ENCODE data around the gene CASK.

CASK gene

GRCh38 chrX:41561045-41561444, 362.3 kb downstream of the CASK start:
- H3K4me3 ChIP-seq (ENCODE audit: low read depth, low read length): no peak overlapping the region
- in situ Hi-C loops (cut with HindIII; ENCODE audit: low pct_ligation_motif_present, low sequenced_read_pairs): no loop called here

GRCh38 chrX:41559235-41560052, 363.9 kb downstream of the CASK start:
- in situ Hi-C loops (cut with HindIII; ENCODE audit: low pct_ligation_motif_present, low sequenced_read_pairs): no loop called here
- TF ChIP-seq CTCF (IDR thresholded peaks at IDR 0.05; ENCODE audit: low read depth, low read length, missing control alignments): no peak
- Histone ChIP-seq H3K27ac (peak overlapping the region; percentile 89), H3K36me3 (replicated peaks) (no peaks in the 10 kb centered on the region), H3K27me3 (replicated peaks) (no peaks in the 10 kb centered on the region), H3K4me3 (ENCODE audit: low read depth, low read length) (no peak overlapping the region)
- DNase-seq: peak; percentile 87

More at GRCh38 chrX:41561045-41561444, 362.3 kb downstream of the CASK start:
- peak; percentile 86 for DNase-seq
- no peak for TF ChIP-seq CTCF (IDR thresholded peaks at IDR 0.05; ENCODE audit: low read depth, low read length, missing control alignments)
- no peaks in the 10 kb centered on the region for H3K27me3 ChIP-seq (replicated peaks)
- H3K27ac ChIP-seq: peak overlapping the region; percentile 89
- no peaks in the 10 kb centered on the region for H3K36me3 ChIP-seq (replicated peaks)

- TF ChIP-seq CTCF (IDR thresholded peaks at IDR 0.05; ENCODE audit: low read depth, low read length, missing control alignments): peak; percentile 49
- Histone ChIP-seq H3K27me3 (replicated peaks) (no peaks in the 10 kb centered on the region), H3K36me3 (replicated peaks) (no peaks in the 10 kb centered on the region), H3K27ac (no peak overlapping the region), H3K4me3 (ENCODE audit: low read depth, low read length) (no peak overlapping the region)
- in situ Hi-C loops (cut with HindIII; ENCODE audit: low pct_ligation_motif_present, low sequenced_read_pairs): no loop called here
- no peak for DNase-seq
These were observed 364.8 kb downstream of the CASK start for GRCh38 chrX:41558531-41558930.

GRCh38 chrX:41556958-41557357, 366.4 kb downstream of the CASK start:
- in situ Hi-C loops (cut with HindIII; ENCODE audit: low pct_ligation_motif_present, low sequenced_read_pairs): no loop called here
- Histone ChIP-seq H3K27me3 (replicated peaks) (no peaks in the 10 kb centered on the region), H3K4me3 (ENCODE audit: low read depth, low read length) (no peak overlapping the region), H3K27ac (no peak overlapping the region), H3K36me3 (replicated peaks) (no peaks in the 10 kb centered on the region)
- no peak for DNase-seq
- TF ChIP-seq CTCF (IDR thresholded peaks at IDR 0.05; ENCODE audit: low read depth, low read length, missing control alignments): no peak

GRCh38 chrX:41553688-41554087, 369.7 kb downstream of the CASK start:
- Histone ChIP-seq H3K4me3 (ENCODE audit: low read depth, low read length) (no peak overlapping the region), H3K27ac (no peak overlapping the region), H3K27me3 (replicated peaks) (no peaks in the 10 kb centered on the region), H3K36me3 (replicated peaks) (no peaks in the 10 kb centered on the region)
- TF ChIP-seq CTCF (IDR thresholded peaks at IDR 0.05; ENCODE audit: low read depth, low read length, missing control alignments): no peak
- no peak for DNase-seq
- in situ Hi-C loops (cut with HindIII; ENCODE audit: low pct_ligation_motif_present, low sequenced_read_pairs): no loop called here

- H3K4me3 ChIP-seq (ENCODE audit: low read depth, low read length): no peak overlapping the region
- no peak for TF ChIP-seq CTCF (IDR thresholded peaks at IDR 0.05; ENCODE audit: low read depth, low read length, missing control alignments)
These were observed 374.9 kb downstream of the CASK start for GRCh38 chrX:41548411-41548810.

More at GRCh38 chrX:41548411-41548810, 374.9 kb downstream of the CASK start:
- no peaks in the 10 kb centered on the region for H3K27me3 ChIP-seq (replicated peaks)
- H3K27ac ChIP-seq: no peak overlapping the region
- no peaks in the 10 kb centered on the region for H3K36me3 ChIP-seq (replicated peaks)
- no peak for DNase-seq
- in situ Hi-C loops (cut with HindIII; ENCODE audit: low pct_ligation_motif_present, low sequenced_read_pairs): no loop called here
